NCI-H2196 treated with DMSO at 0.1 percent for 48 hours (cell line): Measurements from ENCODE around the gene WFIKKN1.

Experiments
- DNase-seq: peaks from one replicate; lab custom pipeline; 2025; ENCODE audit not compliant: unreplicated experiment; lab: John Stamatoyannopoulos, UW

The WFIKKN1 gene

DNA sequence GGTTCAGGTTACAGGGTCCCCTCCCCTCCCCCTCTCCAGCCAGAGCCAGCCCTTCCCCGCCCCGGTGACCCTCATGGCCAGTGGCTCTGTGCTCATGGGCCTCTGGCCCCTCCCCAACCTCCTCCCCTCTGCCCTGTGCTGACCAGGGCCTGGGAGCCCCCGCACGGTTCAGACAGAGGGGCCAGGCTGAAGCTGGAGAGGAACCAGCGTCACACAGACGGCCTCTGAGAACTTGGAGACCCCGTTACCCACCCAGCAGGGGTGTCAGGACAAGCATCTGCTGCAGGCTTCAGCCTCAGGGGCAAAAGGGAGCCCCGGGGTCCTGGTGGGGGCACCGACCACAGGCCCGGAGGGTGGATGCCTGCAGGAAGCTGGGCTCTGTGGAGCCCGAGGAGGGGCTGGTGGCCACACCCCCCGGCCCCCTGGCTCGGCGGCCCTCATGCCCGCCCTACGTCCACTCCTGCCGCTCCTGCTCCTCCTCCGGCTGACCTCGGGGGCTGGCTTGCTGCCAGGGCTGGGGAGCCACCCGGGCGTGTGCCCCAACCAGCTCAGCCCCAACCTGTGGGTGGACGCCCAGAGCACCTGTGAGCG is at the start of gene WFIKKN1:
TSS of gene WFIKKN1 (plus strand) at position 171 of the 591 bp plus-strand sequence. CDS start at position 440, 269 bp downstream.
- no peak for DNase-seq

GRCh38 chr16:582218-582613 is 48.6 kb upstream of the WFIKKN1 start:
- no peak for DNase-seq

GRCh38 chr16:582614-583331 is 48.0 kb upstream of the WFIKKN1 start:
- no peak for DNase-seq

GRCh38 chr16:583470-583814 is 47.3 kb upstream of the WFIKKN1 start:
- DNase-seq, result no peak

- no peak for DNase-seq
These were observed 46.8 kb upstream of the WFIKKN1 start for GRCh38 chr16:583815-584591.

- no peak for DNase-seq
These were observed 45.4 kb upstream of the WFIKKN1 start for GRCh38 chr16:585351-585750.

GRCh38 chr16:586047-586644 is 44.6 kb upstream of the WFIKKN1 start:
- no peak for DNase-seq

DNA sequence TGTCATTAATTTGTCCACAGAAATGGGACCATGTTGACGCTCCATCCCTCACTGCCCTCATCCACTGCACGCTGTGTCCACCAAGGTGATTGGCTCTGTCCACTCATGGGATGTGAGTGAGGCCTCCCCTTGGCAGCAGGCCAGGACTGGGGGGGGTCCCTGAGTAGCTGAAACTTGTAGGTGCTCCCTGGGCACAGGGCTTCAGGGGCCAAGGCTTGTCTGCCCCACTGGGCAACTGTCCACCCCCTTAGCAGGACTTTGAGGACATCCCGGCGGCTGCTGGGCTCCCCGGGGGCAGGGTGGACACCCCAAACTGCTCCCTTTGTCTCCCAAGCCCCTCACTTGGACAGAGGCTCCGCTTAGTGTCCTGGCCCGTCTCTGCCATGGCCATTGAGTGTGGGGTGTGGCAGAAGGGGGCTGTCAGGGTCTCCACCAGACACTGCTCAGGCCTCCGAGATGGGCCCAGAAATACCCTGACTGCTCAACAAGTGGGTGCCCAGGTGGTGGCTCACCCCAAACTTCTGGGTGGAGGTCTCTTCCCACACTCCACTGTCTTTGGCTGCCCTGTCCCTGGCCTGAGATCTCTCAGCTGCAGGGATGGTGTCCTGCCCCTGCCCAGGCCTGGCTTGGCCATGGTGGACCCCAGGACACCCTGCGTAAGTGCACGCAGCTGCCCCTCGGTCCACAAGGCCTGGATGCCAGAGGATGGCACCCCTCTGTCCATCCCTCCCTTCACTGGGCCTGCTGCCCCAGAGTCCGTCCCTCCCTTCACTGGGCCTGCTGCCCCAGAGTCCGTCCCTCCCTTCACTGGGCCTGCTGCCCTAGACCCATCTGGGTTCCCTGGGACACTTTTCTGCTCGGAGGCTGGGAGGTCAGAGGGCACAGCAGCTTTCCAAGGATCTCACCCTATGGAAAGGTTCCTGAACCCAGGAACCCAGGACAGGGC is 43.9 kb upstream of the WFIKKN1 start:
- no peak for DNase-seq

- DNase-seq, result no peak
These were observed 42.2 kb upstream of the WFIKKN1 start for GRCh38 chr16:588639-588888.

DNA sequence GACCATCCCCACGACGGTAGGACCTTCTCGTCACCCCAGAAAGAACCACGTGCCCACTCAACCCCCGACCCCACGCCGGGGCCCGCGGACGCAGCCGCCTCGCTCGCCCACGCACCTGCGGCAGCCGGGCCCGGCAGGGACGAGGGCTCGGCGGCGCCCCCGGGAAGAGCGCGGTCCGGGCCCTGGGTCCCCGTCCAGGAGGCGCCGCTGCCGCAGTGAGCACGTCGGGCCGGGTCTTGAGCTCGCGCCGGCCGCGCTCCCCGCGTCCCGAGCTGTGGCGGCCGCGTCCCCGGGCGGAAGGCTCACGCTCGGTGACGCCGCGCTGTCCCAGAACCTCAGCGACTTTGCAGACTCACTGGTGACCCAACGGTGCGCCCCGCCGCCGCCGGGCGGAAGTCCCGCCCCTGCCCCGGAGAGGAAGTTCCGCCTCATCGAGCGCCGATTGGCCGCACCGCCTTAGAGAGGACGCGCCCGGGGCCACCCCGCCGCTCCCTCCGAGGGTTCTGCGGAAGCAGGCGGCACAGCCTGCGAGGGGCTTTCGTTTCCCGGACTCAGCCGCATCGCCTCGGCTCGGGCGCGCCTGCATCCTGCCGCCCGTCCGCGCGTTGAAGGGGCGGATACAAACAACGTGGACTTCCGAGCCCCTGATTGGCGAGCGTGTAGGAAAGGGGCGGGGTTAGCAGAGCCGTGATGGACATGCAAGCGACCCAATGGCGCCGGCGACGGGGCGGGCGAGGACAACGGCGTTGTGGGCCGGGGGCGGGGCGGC is 41.7 kb upstream of the WFIKKN1 start:
- peak; percentile 85 for DNase-seq

DNA sequence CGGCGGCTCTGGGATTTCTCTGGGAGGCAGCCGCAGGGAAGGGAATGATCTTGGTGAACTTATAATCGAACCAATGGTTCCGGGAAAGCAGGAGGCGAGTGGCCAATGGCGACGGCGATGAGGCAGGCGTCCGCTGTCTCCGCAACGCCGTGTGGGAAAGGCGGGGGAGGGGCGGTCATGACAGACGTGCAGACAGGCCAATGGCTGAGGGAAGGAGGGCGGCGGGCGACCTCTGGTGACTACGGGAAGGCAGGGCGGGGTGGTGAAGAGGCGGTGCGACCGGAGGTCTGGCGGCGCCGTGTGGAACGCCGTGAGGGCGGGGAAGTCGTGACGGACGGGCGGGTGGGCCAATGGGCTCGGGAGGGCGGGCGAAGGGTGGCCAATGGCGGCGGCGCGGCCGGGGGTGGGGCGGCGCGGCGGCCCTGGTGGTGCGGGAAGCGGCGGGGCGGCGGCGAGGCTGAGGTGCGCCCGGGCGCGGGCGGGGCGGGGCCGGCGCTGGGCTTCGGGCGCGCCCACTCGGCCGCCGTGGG is 41.1 kb upstream of the WFIKKN1 start, which contains the start of gene RAB40C:
TSS of gene RAB40C (plus strand) at position 409 of the 530 bp plus-strand sequence. CDS start 226 bp downstream, outside the sequence.
- DNase-seq, result peak; percentile 93

DNA sequence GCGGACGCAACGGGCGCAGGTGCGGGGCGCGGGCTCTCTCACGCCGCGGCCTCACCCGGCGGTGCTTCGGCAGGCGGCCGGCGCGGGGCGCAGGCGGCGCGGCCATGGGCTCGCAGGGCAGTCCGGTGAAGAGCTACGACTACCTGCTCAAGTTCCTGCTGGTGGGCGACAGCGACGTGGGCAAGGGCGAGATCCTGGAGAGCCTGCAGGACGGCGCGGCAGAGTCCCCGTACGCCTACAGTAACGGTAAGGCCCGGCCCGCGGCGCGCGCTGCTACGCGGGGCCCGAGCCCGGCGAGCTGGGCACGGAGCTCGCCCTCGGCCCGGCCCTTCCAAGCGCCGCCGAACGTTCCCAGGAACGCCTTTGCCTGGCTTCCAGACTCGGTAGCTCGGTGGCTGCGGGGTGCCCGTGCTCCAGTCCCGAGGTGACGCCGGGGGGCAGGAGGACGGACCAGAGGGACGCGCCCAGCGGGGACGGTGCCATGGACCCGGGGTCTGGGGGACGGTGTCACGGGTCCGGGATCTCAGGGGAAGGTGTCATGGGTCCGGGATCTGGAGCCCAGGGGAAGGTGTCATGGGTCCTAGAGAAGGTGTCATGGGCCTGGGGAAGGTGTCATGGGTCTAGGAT is 40.5 kb upstream of the WFIKKN1 start:
- no peak for DNase-seq

DNA sequence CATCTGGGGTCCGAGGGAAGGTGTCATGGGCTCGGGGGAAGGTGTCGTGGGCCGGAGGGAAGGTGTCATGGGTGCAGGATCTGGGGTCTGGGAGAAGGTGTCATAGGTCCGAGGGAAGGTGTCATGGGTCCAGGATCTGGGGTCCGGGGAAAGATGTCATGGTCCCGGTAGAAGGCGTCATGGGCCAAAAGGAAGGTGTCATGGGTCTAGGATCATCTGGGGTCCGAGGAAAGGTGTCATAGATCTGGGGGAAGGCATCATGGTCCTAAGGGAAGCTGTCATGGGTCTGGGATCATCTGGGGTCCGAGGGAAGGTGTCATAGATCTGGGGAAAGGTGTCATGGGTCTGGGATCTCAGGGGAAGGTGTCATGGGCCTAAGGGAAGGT is 40.0 kb upstream of the WFIKKN1 start:
- no peak for DNase-seq

DNA sequence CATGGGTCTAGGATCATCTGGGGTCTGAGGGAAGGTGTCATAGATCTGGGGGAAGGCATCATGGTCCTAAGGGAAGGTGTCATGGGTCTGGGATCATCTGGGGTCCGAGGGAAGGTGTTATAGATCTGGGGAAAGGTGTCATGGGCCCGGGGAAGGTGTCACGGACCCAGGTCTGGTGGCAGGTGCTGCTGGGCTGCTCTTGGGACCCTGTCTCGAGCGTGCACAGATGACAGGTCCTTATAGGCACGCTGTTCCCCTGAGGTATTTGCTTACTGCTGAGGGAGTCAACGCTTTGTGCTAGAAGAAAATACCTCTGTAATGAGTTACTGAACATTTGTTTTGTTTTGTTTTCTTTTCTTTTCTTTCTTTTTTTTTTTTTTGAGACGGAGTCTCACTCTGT is 39.6 kb upstream of the WFIKKN1 start:
- DNase-seq, result no peak

- DNase-seq, result no peak
These were observed 38.8 kb upstream of the WFIKKN1 start for GRCh38 chr16:591892-592517.

GRCh38 chr16:592518-593306 is 38.1 kb upstream of the WFIKKN1 start:
- DNase-seq, result peak; percentile 88

DNA sequence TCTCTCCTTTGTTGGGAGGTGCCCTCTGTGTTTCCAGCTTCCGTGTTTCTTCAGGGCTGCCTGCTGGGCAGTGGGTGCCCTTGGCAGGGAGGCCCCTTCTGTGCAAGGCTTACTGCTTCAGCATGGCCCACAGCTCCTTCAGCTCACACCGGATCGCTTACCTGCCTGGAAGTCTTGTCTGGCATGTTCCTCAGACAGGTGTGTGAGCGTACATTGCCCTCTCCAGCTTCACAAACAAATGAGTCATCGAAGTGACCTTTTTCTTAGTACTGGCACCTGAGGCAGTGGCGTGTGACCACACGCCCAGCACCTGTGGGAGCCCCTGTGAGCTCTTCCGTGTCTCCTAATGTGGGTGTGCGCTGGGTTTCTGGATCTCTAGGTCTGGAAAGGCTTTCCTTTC is 37.4 kb upstream of the WFIKKN1 start:
- DNase-seq, result peak; percentile 75

GRCh38 chr16:593807-594206 is 37.0 kb upstream of the WFIKKN1 start:
- DNase-seq, result no peak
